ENCODE measurements around the gene TRAIP.
A peak's percentile ranks its signal among the peaks of the same experiment; 100 is the strongest.

The TRAIP gene

DNA sequence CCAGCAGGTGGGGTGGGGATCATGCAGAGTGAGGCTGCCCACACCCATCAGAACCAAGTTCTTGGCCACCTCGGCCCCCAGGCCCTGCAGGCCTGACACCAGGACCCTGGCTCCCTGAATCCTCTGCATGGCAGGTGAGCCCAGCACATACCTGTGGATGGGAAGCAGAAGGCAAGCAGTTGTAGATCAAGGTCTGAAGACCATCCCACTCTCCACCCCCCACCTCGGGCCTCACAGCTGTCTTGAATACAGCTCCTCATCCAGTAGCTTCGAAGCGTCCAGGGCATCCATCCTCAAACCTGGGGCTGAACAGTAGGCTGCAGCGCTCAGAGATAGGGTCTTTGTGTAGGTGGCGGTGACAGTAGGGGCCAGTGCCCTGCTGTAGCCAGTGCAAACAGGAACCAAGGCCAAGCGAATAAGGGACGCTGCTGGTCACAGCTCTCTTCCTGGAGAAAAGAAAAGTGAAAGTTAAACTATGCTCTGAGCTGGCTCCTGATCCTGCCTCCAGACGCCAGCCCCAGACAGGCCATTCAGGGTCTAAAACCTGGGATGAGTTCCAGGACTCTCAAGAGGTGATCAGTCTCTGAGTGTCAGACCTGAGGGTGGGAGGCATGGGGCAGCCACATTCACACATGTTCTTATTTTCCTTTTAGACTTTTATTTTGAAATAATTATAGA lies 42.7 kb downstream of the TRAIP start, which contains the start of gene UBA7:
Gene UBA7 (minus strand): TSS at position 457 of the 678 bp plus-strand sequence. CDS start 166 bp downstream, at position 291.
- no peak for DNase-seq

DNA sequence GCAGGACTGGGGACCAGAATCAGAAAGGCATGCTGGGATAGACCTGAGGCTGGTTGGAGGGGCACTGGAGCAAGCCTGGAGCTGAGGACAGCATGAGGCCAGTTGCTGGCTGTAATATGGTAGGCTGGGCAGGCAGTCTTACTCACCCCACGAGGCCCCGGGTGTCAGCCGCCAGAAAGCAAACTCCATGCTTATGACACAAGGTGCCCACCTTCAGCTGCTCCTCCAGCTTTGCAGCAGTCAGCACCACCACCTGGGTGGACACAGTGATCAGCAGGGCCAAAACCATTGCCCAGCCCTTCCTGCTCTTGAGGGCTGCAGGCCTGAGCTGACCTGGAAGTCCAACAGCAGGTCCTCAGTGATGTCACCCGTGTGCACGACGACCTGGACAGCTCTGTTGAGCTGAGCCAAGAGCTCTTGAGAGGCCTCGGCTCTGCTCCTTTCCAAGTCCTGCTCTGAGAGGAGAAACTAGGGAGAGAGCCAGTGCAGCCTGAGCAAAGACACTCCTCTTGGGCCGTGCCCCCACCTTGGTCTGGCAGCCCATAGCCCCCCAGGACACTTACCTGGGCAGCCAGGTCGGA lies 43.4 kb downstream of the TRAIP start:
- DNase-seq = no peak

DNA sequence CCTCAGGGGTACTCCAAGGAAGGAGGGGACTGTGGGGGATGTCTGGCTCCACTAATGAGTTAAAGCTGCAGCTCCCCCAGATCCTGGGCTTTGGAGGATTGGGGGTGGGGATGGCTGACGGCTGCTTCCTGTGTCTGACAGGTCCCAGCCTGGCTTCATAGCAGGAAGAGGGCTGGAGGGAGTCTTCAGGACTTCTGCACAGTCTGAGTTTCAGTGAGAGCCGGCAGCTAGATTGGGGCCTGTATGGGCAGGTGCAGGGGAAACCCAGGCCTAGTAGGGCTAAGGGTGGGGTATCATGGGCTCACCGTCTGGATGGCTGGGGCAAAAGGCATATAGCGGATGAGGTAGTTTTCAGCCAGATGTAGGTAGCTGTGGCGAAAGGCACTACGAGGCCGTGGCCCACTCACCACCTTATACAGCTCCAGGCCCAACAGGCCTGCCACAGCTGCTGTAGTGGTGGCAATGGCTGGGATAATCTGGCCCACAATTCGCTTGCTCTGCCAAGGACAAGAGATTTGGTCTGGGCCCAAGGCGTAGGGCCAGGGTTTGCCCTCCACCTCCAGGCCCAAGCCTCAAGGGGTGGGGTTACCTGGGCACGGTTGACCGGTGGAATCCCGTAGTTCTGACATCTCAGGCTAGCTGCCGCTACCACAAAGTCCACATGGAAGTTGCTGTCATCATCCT lies 48.8 kb downstream of the TRAIP start:
- no peak for DNase-seq

DNA sequence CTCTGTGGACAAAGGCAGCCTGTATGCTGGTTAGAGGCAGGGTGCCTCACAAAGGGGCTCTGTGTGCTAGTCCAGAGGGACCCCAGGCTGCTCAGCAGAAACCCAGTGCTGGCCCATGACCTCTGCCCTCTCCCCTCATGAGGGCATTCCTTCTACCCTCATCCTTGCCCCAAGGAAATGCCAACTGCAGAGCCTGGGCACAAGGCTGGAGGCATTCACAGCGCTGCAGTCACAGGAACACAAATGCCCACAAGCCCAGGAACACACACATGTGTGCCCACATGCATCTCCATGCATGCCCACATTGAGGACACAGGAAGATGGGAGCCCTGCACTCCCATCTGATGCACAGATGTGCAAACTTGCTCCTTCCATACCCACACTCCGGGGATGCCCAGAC lies 49.5 kb downstream of the TRAIP start:
- DNase-seq = no peak

DNA sequence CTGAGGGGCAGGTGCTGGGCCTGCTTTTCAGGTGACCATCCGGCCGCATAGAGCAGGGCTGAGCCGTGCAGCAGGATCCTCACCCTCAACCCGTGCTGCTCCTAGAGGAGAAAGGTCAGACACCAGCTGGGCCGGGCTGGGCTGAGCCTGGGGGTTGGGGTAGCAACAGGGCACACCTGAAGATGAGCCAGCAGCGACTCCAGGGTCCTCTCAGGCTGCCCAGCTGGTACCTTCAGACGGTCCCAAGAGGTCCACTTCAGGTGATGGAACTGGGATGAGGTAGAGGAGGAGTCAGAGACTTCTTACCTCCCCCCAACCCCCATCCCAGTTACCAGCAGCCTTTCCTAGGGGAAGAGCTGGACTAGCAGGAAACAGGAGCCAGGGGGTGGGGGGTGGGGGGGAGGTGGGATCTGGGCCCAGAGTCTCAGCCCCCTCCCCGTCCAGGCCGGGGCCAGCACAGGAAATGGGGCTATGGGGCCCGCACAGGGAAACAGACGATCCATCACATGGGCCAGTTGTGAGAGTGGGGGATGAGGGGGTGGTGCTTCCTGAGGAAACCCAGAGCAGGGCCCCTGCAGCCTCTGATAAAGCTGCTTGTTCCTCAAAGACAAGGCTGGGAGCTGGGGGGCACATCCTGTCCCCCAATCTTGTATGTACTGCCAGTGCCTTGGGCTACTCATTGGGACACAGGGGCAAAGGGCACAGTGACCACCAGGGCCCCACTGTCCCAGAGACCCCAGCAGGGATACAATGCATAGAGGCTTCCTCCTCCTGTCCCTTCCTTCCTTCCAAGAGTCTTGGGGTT lies 50.3 kb downstream of the TRAIP start:
- no peak for DNase-seq

DNA sequence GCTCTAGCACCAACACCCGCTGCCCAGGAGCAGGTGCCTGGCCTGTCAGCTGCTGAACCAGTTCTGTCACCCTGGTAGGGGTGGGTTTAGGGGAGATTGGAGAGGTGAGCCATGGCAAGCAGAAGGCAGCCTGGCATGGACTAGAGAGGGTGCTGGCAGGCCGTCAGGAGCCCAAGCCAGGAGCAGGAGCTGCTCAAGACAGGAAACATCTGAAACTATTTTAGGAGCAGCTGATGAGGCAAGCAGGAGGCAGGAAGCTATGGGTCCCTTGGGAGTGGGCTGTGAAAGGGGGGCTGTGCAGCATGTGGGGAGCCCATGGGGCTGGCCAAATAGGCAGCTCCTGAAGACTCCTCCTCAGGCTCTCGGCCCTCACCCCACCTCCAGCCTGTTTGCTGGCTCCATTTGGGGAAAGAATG lies 51.0 kb downstream of the TRAIP start:
- no peak for DNase-seq

DNA sequence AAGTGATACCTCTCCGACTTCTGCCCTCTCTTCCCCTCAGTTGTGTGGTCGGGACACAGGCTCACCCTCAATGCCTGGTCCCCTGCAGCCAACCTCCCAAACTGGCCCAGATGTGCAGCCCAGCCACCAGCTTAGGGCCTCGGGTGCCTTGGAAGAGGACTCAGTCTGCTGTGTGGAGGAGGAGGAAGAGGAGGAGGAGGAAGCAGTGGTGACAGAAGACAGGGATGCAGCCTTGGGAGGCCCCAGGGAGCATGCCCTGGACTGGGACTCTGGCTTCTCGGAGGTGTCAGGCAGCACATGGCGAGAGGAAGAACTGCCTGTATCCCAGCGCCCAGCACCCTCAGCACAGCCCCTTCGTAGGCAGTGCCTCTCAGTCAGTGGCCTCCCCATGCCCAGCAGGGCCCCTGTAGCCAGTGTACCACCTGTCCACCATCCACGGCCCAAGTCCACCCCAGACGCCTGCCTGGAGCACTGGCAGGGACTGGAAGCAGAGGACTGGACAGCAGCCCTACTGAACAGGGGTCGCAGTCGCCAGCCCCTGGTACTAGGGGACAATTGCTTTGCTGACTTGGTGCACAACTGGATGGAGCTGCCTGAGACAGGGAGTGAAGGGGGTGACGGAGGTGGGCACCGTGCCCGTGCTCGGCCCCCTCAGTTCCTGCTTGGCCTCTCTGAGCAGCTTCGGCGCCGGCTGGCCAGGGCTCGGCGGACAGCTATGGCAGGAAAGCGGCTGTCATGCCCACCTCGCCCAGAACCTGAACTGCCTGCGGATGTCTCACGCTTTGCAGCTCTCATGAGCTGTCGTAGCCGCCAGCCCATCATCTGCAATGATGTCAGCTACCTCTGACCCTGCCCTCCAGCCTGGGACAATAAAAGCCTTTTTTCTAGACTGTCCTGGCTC lies 52.0 kb downstream of the TRAIP start:
- DNase-seq = no peak

DNA sequence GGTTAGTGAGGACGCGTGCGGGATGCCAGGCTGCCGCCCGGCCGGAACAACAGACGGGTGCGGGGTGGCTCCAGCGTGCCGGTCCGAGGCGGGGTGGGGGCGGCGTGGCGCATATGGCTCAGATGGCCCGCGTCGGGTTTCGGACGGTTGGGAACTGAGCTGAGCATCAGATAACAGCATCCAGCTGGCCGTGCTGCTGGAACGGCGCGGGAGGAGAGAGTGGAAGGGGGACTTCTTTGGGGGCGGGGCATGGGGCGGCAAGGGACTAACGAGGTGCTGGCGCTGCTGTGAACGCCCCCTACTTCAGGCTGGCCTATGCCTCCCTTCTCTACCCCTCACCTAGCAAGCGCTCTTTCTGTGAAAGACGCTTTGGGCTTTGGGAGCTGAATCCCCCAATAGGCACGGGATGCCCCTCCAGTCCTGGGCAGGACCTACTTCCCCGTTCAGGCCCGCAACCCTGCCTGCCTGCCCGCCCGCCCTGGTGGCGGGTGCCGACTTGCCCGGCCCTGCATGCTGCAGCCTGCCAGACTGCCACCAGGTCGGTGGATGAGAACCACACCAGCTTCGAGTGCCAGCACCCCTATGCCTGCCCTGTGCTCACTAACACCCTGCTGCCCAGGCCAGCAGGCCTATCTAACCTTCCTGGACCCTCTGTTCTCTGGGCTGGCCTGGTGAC lies 52.8 kb downstream of the TRAIP start:
- DNase-seq = peak; percentile 52

DNA sequence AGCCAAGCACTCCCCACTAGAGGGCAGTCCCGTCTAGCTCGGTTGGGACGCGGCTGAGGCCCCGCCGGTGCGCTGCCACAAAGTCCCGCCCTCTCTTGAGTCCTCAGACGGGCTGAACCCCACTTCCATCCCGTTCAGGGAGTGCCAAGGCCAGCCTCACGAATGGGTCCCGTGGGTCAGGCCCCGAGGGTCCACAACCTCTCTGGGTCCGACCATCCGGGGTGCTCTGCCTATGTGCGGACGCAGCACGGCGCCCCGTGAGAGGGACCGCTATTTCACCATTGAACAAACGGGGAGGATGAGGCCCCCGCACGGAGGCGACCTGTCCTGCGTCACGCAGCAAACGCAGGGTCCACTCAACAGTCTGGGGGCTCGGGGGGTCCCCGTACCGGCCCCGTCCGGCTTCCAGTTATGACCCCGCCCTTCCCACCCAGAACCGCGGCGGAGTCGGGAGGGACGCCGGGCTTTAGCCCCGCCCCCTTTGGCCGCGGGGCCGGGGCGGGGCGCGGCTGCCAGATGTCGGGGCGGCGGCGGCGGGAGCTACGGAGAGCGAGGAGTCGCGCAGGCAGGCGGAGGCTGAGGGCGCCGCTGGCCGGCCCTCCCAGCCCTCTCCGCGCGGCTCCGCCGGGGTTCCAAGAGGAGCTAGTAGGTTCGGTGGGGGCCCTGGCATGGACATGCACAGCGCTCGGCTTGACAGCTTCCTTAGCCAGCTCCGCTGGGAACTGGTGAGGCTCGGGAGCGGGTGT lies 53.5 kb downstream of the TRAIP start, which contains the start of gene INKA1:
Gene INKA1 (plus strand): TSS at position 543 of the 746 bp plus-strand sequence. CDS start 132 bp downstream, at position 675.
- DNase-seq = peak; percentile 85

DNA sequence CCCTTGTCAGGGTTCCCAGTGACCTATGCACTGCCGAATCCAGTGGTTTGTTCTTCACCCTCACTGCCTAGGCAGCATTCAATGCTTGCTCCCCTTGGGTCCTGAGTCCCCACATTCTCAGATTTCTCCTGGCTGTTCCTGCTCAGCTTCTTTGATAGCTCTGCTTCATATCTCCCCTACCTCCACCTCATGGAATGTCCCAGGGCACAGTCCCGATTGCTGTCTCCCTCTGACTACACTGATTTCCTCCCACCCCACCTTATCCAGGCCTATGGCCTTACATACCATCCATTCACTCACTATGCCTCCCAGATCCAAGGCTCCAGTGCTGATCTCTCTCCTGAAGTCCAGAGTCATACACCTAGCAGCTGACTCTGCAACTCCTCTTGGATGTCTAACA lies 55.2 kb downstream of the TRAIP start:
- DNase-seq = no peak

DNA sequence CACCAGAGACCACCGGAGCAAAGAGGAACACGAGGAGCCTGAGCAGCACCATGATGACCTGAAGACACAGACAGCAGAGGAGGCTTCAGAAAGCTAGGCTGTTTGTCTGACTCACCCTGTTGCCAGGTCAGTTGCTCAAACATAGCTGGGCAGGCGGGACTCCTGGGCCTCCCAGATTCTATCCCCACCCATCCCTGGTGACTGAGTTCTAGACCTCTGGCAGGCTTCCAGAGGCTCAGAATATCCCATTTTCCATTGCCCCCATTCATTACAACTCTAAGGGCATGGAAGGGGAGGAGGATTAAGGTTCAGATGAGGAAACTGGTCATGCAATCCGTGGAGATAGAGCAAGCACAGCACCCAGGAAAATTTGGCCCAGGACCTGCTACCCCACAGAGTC lies 56.6 kb downstream of the TRAIP start, which contains the start of gene CDHR4:
Gene CDHR4 (minus strand): TSS at position 113 of the 400 bp plus-strand sequence. CDS start 61 bp downstream, at position 52.
- DNase-seq = no peak

DNA sequence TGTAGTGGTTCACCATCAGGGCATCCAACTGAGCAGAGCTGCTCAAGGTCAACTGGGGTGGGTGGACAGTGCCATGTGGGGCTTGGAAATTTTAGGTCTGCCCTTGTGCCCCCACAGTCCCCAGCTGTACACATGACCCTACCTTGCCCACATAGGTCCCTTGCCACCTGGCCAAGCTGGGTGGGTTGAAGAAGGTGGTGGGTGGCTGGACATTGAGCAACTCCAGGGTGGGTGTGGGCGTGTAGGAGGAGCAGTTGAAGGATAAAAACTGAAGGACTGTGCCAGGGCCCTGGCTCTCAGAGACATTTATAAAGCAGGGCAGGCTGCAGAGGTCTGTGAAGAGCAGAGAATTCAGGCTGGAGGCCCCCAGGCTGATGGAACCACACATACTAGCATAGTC lies 57.3 kb downstream of the TRAIP start:
- no peak for DNase-seq

DNA sequence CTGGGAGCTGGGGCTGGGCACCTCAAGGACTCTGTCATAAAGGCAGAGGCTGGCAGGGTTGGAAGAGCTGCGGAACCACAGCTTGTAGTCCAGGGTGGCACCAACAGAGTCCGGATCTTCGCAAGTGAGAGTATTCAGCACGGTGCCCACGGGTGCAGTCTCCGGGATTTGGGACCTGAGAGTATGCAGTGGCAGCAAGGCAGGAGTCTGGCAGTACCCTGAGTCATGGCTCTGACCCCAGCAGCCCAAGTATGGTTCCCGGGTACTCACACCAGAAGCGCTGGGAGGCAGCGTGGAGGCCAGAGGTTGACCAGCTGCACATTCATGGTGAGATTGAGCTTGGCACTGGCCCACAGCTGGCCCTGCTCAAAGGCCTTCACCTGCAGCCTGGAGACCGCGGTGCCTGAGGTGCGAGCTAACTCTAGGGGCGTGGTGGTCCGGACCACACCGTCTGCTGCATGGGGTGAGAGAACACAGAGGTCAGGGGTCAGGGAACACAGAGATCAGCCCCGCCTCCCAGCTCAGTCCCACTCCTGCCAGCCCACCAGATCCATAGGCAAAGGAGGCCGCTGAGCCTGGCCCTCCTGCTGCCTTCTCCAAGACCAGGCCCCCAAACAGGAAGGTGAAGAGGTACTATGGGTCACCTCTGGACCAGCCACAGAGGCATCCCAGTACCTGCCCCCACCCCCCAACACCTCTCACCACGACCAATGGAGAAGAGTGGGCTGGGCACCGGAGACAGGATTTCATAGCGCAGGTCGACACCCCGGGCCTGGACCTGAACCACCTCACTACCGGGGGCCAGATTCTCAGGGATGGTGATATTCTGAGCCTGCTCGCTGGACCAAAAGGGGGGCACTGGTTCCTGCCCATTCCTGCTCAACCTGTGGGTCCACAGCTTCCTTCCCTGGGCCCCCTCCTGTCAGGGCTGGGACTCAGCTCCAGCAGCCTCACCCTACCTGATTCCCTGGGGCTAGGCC lies 61.1 kb downstream of the TRAIP start:
- DNase-seq = no peak

DNA sequence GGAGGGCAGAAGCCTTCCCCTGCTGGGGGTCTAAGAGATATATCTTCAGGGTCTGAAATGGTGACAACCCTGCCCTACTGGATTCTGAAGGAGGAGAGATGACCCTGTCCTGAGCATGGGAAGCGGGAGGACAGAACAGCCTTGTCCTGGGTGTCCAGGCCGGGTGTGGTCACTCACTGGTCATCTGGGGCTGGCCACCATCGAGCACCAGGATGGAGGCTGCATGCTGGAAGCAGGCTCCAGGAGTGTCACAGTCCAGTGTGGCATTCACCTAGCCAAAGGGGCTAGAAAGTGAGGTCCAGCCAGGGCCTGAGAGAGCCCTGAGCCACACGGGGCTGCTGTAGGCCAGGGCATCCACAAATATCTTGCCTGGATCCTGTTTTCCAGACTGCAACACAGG lies 61.9 kb downstream of the TRAIP start:
- no peak for DNase-seq

DNA sequence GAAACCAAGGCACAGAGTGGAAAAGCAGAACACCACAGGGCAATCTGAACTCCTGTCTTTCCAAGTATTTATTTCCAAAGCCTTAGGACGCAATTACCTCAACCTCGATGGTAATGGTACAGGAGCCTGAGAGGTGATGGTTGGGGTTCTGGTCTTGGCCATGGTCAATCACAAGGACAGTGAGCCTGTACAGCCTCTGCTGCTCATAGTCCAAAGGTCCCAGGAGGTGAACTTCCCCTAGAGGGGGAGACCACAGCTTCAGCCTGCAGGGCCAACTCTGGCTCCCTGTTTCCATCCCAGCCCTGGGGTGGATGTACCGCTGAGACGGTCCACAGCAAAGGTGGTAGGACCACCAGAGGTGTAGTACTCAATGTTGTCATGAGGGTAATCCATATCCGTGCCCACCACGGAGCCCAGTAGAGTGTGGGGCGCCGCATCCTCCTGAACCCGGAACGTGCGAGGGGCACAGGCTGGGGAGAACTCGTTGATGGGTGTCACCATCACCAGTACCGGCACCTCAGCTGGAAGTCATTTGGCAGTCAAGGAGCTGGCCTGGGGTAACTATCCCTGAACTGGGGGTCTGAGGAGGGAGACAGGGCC lies 62.8 kb downstream of the TRAIP start:
- DNase-seq = no peak

DNA sequence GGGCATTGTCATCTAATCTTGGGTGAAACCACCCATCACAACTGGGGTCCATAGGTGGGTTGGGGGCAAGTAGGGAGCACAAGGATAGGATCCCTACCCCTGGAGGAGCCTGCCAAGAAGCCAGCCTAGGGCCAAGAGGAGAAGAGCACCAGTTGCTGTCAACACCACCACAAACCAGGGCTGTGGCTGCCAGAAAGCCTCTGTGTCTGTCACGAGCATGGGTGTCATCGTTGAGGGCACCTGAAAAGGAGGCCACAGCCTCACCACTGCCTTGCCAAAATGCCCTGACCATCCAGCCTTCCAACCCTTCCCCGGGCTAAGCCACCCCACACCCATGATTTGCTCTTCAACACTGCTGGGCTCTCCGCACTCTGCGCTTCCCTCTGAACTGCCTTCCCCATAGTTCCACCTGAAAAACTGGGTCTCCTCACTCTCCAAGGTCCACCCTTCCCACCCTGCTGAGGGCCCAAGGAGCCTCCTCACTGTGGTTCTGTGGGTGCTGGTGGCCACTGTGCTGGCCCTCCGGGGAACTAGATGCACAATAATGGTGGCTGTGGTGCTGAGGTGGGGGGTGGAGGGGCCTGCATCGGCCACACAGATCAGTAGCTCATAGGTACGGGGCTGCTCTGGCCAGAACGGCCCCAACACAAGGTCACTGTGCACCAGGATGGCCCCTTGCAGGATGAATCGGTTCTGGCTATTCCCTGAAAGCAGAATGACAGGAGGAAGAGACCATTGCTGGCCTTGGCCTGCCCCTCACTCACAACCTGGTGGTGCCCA lies 63.8 kb downstream of the TRAIP start:
- no peak for DNase-seq

DNA sequence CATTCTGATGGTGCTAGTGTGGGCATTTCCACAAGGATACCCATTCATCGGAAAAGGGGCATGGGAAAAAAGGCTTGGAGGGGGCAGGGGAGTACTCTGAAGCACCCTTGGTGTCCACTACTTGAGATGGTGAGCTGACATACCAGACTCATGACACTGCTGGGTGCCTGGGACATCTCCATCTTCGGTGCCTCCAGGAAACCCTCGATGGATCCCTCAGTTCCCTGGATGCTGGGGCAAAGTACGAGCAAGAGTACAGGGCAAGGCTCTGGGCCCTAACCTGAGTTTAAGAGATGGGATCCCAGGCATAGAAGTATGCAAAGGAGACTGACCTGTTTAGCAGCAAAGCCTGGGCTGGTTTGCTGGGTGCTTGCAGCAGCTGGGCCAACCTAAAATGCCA lies 64.8 kb downstream of the TRAIP start:
- no peak for DNase-seq

Data from T-helper 9 cell (primary cell).